SK-N-SH (cell line): ENCODE results near the gene TBX21.
"Not testable (repeated sequence)": the region's sequence is repeated elsewhere in the genome, so short reads cannot be mapped to it uniquely, and the experiment has no call there.

Experiments used
- CTCF ChIP-seq: fragments of 200-600 bp; sonication (generic); IDR thresholded peaks from 2 replicates; pipeline ENCODE4 v1.6.1; 2017; ENCODE audit warnings: antibody characterized with exemption, mild to moderate bottlenecking, moderate library complexity
- EP300 ChIP-seq, 2 experiments: IDR thresholded peaks; 2 replicates each; pipeline versions ENCODE4 v1.4.0 to v1.6.1; 2012; ENCODE audit warnings: borderline replicate concordance in 1 of 2, low read depth in 1 of 2, low read length in 1 of 2
- FOXM1 ChIP-seq: IDR thresholded peaks from 2 replicates; pipeline ENCODE4 v1.4.0; 2012; ENCODE audit warnings: low read depth, mild to moderate bottlenecking
- REST ChIP-seq: IDR thresholded peaks from 2 replicates; pipeline ENCODE4 v1.6.1; 2012; ENCODE audit warnings: mild to moderate bottlenecking, low read depth, low read length, moderate library complexity
- RFX5 ChIP-seq: IDR thresholded peaks from 2 replicates; pipeline ENCODE4 v1.6.1; 2012; ENCODE audit warnings: mild to moderate bottlenecking, improper control_type of control experiment, low read length
- ZBTB33 ChIP-seq: IDR thresholded peaks from 2 replicates; pipeline ENCODE4 v1.4.0; 2012; ENCODE audit warnings: low read depth, borderline replicate concordance
- TF ChIP-seq, protein P1 (sequence below): IDR thresholded peaks from 2 replicates; pipeline ENCODE4 v1.4.0; 2012; ENCODE audit warnings: low read depth, borderline replicate concordance

DNA sequence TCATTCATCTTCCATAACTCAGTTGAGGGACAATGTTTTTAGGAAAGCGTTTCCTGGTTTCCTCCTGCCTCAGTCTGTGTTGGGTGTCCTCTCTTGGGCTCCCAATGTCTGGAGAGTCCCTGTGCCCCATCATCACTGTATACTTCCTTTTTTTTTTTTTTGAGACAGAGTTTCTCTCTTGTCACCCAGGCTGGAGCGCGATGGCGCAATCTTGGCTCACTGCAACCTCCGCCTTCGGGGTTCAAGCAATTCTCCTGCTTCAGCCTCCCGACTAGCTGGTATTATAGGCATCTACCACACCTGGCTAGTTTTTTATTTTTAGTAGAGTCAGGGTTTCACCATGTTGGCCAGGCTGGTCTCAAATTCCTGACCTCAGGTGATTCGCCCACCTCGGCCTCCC lies 40.6 kb downstream of the TBX21 start:
- TF ChIP-seq ZBTB33; CTCF; EP300 (IDR thresholded peaks at IDR 0.05; ENCODE audit: borderline replicate concordance in 1 of 2, low read depth in 1 of 2, low read length in 1 of 2); RFX5; FOXM1; REST: not testable (repeated sequence)
- TF ChIP-seq, protein P1, sequence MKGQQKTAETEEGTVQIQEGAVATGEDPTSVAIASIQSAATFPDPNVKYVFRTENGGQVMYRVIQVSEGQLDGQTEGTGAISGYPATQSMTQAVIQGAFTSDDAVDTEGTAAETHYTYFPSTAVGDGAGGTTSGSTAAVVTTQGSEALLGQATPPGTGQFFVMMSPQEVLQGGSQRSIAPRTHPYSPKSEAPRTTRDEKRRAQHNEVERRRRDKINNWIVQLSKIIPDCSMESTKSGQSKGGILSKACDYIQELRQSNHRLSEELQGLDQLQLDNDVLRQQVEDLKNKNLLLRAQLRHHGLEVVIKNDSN, result not testable (repeated sequence)
